Measurements from ENCODE around the gene UQCRC1. TPM values are rescaled to one million over a fixed set of nuclear protein-coding genes. Genes with fewer than 3 reads are reported as not detected.

Gene UQCRC1
- total RNA-seq, 1 donor from 2014 or later = 132 TPM

DNA sequence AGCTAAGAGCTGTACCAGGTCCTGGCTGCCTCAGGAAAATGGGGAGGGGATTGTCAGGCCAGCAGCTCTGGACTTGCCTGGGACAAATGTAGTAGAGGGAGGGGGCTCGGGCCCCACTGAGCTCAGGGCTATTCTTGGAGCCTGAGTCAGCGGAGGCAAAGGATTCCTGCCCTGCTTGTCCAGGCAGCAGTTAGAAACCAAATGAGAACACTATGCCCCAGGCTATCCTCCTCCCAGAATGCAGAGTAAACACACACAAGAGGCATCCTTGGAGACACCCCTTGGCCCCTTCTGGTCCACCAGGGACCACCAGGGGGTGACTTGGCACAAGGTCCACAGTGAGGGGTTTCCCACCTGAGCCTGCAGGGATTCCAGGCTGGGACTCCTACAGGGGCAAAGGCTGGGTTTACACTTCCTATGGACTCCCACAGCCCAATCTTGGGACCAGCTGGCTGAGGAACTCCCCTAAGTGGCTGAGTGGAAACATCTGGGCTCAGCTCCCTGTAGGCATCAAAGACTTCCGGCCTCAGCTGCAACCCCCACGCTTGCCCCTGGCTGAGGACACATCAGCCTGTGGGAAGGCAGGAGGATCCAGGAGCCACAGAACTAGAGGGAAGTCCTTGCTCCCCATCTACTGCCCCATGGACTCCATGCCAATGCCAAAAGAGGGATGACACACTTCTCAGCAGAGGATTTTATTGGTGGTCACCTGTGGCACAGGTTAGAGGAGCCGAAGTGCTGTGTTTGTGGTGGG is 10.9 kb downstream of the UQCRC1 start:
- DNase-seq = peak; percentile 86

DNA sequence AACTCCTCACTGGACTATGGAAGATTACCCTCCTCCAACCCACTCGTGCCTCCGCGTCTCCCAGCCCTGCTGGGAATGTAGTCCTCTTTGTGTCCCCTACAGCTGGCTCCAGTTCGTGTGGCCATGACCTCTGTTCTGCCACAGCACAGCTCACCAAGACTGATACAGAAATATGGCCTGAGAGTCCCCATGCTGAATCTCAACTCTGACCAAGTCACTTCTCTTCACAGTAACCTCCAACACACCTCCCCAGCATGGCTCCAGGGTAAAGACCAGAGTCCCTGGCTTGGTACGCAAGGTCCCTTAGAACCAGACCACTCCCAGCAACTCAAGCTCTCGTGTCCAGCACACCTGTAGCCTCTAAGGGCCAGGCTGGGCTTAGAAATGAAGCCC is 12.0 kb downstream of the UQCRC1 start:
- DNase-seq = no peak

DNA sequence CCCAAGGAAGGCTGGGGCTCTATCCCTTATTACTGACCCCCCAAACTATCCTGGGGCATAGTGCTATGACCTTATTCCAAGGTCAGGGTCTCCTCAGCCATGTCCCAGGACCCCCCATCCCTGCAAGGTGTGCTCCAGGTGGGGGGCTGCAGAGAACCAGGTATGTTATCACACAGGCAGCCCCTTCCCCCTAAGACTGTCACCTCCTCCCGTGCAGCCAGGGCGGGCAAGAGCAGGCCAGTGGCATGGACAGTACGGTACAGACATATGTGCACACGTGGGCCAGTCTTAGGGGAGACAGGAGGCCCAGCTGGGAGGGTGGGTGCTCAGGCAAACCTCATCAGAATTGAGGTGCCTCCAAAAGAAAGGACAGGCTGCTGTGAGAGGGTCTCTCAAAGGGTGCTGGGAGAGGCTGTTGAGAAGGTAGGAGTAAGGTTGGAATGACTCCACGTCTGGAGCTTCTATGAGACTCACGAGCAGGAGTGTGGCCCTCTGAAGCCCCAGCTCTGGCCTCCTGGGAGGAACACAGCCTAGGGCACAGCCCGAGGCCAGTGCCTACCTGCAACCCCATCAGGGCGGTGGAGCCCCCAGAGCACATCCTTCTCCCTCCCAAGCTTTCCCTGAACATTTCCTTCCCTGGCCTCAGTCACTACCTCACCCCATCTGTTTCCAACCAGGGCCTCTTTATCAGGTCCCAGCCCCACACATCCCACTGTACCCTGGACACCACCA is 12.6 kb downstream of the UQCRC1 start:
- no peak for DNase-seq

DNA sequence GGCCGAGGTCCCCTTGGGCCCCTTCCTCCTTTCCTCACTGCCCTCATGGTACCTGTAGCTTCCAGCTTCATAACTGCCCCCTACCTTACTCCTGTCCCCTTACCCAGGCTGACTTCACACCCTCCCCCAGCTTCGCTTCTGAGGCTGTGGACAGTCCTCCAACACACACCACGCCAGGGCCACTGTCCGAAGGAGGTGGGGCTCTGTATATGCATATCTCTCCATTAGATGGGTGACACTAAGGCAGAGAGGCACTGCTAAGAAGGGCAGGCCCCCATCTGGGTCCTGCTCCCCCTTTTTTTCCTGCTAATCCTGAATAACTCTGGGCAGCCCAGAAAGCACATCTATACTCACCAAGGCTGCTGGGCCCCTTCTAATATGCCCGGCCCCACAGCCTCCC is 13.3 kb downstream of the UQCRC1 start:
- DNase-seq = no peak

DNA sequence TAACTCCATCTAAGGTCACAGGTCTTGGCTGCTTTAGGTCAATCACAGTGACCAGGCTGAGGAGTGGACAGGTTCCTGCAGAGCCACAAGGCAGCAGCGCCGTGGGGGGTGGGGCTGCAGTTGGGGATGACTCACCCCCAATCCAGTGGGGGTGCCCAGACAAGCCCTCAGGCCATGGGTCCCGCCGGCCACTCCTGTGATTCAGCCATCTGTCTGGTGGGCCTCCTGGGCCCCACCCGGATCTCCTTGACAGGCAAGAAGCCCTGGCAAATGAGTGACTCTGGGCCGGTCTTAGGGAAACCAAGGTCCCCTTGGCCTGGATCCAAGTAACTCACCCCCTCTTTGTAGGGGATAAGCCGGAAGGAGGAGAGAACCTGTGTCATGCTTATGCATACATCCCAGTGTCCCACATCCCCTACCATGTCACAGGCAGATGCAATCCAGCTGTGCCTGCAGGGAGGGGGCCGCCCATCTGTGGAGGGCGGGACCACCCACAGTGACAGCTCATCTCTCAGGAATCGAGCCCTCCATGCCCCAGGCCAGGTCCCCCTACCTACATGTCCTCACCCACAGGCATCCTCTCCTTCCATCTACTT is 13.8 kb downstream of the UQCRC1 start:
- DNase-seq = peak; percentile 60

DNA sequence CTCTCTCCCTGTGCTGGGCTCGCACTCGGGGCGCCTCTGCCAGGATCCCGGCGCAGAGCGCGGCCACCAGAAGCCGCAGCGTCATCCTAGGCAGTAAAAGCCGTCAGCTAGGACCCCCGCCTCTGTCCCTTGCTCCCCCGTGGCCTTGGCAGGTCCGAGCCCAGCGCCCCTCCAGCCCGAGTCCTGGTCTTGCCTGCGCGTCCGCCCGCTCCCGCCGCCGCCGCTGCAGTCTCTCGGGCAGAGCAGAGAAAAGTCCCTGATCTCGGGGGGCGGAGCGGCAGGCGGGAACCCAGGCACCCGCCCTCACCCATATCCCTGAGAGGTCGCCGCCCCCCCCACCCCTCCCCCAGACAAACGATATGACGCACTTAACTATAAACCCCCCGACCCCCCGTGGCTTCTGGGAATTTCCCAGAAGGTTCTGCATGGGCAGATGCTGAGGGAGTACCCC is 14.3 kb downstream of the UQCRC1 start, which contains the start of gene COL7A1:
Gene COL7A1 (minus strand): TSS at position 255 of the 451 bp plus-strand sequence. CDS start 170 bp downstream, at position 85.
- DNase-seq = no peak

DNA sequence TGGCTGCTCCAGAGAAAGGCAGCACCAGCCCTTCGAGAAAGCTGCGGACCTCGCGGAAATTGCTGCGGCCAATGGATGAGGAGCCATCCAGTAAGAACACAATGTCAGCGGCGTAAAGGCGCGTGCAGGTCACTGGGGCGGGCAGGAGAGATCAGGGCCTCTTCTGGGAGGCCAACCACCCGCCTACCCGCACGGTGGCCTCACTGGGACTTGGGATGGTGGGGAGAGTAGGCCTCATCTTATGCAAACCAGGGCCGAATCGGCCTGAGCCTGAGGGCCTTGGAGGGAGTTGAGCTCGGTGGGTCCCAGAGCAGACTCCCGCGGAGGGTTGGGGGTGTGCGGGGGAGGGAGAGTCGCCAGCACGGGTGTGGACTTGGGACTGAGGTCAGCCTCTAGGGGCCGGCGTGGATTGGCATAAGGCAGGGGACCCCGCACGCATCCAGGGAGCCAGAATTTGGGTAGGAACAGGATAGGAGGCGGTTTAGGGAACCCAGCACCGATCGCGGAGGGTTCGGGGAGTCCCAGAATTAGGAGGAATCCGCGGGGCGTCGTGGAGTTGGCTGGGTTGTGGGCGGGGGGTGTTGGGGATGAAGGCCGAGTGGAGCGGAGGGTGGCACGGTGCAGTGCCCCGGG is 14.9 kb downstream of the UQCRC1 start:
- DNase-seq = no peak

DNA sequence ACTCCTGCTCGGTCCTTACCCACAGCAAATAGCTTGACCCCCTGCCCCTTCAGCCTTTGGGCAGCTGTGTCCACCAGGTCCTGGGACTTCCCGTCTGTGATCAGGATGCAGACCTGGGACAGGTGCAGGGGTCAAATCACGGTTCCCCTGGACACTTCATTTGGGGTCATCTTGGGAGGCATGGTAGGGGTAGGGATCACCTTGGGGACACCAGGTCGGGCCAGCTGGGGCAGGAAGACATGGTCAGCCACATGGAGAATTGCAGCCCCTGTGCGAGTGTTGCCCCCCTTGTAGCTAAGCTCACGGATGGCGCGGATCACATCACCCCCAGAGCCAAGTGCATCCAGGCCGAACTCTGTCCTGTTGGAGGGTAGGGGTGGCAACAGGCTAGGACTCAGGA is 16.1 kb downstream of the UQCRC1 start:
- no peak for DNase-seq

DNA sequence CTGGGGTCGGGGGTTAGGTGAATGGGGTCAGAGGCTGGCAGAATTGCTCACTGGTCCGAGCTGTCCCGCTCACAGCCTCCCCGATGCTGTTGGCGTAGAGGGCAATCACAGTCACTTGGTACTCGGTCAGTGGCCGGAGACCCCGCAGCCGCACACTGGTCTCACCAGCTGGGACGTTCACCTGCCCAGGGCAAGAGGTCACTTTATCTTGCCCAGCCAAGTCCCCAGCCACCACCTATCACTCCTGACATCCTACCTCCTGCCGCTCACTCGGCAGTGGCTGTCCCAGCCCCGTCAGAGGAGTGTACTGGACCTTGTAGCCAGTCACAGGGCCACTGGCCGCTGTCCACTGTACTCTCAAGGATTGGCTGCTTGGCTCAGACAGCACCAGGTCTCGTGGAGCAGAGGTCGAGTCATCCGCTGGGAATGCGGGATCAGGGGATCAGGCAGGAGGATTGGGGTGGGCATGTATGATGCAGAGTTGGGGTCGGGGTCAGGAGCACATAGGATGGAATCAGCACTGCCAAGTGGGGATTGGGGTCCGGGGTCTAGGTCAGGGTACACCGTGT is 16.8 kb downstream of the UQCRC1 start:
- no peak for DNase-seq

DNA sequence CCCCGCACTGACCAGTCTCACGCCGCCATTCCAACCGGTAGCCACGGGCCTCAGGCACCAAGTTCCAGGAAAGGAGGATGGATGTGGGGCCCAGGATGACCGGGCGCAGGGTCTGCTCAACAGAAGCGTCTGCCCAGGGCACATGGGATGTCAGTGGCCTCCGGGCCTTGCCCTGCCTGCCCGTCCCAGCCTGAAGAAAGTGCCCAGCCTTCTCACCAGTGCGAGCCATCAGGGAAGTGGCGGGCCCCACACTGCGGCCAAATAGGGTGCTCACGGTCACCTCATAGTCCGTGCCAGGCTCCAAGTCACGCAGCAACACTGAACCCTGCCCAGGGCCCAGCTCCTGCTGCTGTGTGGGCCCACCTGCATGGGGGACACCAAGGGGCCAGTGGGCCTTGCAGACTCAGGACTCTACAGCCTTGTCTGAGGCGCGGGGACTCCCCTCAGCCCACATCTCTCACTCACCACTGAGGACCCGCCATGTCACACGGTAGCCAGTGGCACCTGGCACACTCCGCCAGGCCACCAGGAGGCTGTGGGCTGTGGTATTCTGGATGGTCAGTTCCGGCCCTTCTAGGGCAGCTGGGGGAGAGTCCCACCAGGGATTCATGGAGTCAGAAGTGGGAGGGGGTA is 17.4 kb downstream of the UQCRC1 start:
- no peak for DNase-seq

DNA sequence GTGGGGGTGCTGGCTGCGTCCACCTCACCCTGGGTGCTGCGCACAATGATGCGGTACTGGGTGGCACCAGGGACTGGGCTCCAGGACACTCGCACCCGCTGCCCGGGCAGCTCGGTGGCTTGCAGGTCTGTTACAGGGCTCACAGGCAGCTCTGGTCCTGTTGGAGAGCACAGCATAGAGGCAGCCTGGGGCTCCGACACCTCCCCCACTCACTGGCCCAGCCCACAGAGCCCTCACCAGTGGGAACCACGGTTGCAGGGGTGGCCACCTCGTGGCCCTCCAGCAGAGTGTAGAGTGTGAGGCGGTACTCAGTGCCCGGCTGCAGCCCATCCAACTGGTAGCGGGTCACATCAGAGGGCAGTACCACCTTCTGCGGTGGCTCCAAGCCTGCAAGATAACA is 18.0 kb downstream of the UQCRC1 start:
- DNase-seq = no peak

DNA sequence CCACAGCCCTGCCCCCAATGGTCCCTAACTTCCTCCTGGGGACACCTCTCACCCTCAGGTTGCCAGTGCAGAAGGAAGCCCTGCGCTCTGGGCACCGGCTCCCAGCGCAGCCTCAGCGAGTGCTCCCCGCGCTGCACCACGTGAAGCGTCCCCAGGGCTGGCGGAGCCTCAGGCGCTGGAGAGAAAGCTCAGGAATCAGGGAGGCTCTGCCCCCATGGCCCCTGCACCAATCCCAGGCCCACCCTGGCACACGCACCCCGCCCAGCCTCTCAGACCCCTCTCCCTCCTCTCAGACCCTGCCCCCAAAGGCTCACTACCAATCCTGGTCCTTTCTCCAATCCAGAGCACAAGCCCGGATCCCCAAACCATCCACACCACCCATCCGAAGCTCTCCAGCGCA is 21.2 kb downstream of the UQCRC1 start:
- DNase-seq = no peak

DNA sequence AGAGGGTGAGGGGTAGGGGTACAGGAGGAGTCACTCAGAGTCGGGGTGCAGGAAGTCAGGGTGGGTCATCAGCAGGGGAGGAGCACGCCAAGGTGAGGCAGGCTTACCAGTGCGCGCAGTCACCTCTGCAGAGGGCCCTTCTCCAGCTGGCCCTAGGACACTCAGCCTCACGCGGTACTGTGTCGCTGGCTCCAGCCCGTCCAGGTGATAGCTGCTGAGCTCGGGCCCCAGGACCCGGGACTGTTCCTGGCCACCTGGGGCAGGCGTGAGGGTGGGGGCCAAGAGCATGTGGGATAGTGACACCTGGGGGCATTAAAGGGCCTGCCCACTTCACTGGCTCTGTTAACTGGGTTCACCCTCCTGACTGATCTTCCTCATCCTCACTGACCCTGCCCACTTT is 21.8 kb downstream of the UQCRC1 start:
- DNase-seq = no peak

DNA sequence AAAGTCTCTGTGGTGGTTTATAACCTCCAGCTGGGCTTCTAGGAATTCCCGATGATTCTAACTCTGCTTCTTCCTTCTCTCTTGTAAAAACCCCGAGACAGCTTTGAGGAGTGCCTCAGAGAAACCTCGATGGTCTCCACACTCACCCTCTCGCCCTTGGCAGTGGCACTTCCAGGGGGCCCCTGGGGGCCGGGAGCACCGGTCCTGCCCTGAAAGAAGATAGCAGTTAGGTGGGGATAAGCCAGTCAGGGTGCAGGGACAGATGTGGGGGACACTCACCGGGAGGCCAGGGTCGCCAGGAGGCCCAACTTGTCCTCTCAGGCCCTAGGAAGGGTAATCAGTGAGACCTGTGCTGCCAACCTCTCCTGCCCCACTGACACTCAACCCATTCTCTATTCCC is 24.0 kb downstream of the UQCRC1 start:
- DNase-seq = no peak

DNA sequence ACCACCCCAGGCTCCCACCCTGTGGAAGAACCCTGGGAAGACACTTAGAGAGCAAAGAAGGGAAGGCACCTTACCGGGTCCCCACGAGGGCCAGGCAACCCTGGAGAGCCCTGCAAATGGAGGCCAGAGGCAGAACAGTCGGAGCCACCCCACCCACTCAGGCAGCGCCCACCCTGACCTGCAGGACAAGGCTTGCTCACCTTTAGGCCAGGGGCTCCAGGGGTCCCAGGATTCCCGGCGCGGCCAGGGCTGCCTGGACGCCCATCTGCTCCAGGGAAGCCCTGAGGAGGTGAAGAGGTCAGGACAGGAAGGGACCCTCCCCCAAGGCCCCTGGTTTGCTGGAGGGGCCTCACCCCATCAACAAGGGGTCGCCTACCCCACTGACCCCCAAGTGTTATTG is 24.6 kb downstream of the UQCRC1 start:
- DNase-seq = no peak

DNA sequence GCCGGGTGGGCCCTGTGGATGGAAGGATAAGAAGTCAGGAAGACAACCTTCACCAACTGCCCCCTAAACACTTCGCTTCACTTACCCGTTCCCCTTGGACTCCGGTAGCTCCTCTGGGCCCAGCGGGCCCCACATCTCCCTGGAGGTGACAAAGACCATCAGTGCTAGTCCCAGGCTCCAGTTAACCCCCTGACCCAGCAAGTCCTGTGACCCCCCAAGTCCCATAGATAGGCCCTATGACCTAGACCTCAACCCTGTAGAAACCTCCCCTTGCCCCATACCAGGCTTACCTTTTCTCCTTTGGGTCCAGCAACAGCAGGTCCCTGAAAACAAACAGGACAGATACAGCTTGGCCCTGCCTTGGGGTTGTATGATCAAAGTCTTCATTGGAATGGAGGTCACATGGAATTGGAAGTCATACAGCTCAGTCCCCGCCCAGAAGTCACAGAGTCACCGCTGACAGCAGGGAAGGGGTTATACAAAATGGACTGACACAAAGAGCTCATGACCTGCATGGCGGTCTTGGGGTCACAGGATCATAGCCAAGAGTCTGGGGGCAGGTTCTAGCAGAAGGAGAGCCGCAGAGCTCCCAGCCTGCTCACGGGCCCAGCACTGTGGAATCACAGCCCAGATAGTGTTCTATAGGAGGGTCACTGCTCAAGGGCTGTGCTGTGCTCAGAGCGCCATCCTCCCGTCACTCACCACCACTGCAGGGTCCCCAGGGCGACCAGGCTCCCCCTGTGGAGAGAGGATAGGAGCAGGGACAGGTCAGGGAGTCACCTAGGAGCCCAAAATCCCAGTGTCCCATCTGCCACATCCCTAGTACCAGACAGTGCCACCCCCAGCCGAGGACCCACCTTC is 27.6 kb downstream of the UQCRC1 start:
- DNase-seq = no peak

DNA sequence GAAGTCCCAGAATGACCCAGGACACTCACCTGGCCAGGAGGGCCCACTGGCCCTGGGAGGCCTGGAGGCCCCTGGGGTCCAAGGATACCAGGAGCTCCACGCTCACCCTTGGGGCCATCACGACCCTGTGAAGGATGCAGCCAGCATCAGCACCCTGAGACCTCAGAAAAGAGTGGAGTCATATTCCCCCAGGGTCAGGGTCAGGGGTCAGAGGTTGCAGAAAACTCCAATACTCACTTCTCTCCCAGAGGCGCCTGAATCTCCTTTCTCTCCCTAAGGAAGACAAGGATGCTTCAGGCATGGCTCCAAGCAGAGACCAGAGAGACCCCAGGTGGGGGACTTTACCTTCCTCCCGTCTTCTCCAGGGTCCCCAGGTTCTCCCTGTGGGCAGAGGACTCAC is 32.8 kb downstream of the UQCRC1 start:
- DNase-seq = no peak

DNA sequence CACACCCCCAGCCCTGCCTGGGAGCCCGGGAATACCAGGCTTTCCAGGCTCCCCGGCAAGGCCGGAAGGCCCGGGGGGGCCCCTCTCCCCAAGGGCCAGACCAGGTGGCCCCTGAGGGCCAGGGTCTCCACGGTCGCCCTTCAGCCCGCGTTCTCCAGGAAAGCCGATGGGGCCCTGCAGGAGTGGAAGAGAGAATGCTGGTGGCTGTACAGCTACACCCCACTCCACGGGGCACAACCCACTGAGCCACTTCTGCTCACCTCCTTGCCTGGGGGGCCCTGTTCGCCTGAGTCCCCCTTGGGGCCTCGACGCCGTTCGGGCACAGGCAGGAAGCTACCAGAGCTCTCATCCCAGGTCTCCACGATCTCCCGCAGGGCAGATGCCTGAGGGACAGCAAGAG is 34.1 kb downstream of the UQCRC1 start:
- no peak for DNase-seq

DNA sequence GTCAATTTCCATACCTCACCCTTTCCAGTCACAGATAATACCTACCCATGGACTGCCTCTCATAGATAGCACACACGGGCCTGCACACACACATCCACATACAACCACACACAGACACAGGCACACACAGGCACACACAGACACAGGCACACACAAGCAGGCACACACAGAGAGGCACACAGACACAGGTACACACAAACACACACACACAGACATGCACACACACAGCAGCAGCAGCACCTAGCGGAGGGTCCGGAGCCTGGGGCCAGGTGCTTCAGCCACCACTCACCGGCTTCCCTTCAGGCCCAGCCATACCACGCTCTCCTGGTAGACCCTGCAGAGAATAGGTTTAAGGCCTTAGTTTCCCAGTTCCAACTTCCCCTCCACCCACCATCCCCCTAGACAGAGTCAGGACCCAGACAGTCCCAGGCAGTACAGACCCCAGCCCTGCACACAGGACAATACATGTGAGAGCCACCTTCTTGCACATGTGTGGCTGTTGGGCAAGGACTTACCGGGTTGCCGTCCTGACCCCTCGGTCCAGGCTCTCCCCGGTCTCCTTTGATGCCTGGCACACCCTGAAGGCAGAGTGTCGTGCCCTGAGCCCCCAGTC is 35.4 kb downstream of the UQCRC1 start:
- DNase-seq = no peak

DNA sequence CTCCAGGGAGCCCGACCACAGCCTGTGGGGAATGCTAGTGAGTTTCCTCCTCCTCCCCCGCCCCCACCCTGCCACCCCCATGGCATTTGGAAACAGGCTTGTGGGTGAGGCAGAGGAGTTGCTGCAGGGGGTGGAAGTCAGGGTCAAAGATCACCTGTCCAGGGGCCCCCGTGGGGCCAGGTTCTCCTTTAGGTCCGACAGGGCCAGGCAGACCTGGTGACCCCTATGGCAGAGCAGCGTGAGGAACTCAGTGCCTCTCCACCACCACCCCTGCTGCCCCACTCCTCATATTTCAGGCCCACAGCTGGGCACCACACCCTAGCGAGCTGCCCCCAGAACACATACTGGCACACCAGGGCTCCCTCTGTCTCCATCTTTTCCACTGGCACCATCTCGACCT is 36.9 kb downstream of the UQCRC1 start:
- DNase-seq = no peak

DNA sequence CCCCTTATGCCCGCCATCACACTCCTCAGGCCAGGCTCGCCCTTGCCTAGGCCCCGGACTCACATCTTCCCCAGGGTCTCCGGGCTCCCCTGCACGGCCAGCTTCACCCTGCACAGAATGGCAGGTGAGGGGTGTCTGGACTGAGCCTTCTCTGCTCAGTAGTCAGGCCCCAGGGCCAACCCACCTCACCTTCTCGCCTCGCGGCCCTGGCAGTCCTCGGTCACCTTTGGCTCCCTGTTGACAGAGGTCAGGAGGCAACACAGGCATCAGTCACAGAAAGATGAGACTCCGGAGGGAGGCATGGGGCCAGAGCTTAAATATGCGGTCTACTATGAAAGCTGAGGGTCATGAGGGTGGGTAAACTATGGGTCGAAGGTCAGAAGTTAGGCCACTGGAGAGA is 37.5 kb downstream of the UQCRC1 start:
- no peak for DNase-seq

Data from skin of body (tissue), 2 donors.